Middle frontal gyrus (tissue), 1 donor: ENCODE results near the gene LTBP2.

Experiments
- DNase-seq: peaks from one replicate; pipeline ENCODE4 v3.0.0-alpha.2; 2015; ENCODE audit warnings: low spot score; ENCODE audit errors: extremely low spot score

The LTBP2 gene

GRCh38 chr14:74509587-74510222, 102.3 kb downstream of the LTBP2 start:
- DNase-seq: no peak

DNA sequence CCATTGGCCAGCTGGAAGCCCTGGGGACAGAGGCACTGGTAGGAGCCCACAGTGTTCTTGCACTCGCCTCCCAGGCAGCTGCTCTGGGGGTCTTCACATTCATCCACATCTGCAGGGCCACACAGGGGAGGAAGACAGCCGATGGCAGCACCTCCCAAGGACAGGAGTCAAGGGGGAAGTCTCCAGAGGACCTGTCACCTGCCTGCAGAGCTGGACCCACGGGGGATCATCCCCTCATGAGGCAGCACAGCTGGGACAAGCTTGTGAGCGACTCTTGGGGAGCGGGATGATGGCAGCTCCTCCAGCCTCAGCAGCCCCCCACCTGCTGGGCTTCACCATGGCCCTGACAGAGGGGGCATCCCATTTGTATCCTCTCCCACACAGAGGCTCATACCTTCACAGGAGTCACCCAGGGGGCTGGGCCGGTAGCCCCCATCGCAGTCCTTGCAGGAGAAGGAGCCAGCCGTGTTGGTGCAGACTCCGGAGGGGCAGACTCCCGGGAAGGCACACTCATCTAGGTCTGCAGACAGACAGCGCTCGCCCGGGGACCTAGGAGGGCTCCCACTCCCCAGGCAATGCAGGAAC, 103.1 kb downstream of the LTBP2 start:
- no peak for DNase-seq

GRCh38 chr14:74508292-74508731, 103.7 kb downstream of the LTBP2 start:
- DNase-seq: no peak

GRCh38 chr14:74507840-74508239, 104.2 kb downstream of the LTBP2 start:
- DNase-seq: no peak

DNA sequence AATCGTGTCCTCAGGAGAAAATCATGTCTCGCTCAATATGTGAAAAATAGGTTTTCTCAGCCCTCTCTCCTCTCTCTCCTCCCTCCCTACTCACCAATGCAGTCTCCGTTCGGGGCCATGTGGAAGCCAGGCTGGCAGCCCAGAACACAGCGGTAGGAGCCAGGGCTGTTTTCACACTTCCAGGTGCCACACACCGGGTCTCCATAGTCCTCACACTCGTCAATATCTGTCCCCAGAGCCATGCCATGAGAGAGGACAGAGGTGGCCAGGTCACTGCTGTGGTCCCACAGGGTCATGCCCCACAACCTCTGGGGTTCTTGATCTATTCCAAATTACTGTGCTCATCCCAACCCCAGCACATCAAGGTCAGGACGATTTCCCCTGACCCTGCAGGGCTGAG, 105.0 kb downstream of the LTBP2 start:
- DNase-seq: no peak

GRCh38 chr14:74506411-74506851, 105.6 kb downstream of the LTBP2 start:
- DNase-seq: no peak

- no peak for DNase-seq
Measured at GRCh38 chr14:74505831-74506230, 106.2 kb downstream of the LTBP2 start.

- no peak for DNase-seq
Measured at GRCh38 chr14:74504874-74505720, 106.9 kb downstream of the LTBP2 start.

DNA sequence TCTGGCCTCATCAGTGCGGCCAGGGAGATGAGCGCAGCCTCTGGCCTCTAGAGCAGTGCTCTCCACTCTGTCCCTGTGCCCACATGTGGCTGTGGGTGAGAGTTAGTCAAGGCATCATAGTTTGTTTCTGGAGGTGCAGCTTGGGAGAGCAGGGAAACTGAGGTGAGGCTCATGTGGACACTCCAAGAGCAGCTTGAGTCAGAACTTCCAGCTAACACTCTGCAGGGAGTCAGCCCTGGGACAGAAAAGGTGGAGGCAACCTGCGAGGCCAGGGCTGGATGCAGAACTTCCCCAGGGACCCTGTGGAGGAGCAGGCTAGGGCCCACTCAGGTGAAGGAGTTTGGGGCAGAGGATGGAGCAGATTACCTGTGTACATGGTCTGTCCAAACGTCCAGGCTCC, 107.6 kb downstream of the LTBP2 start:
- no peak for DNase-seq

DNA sequence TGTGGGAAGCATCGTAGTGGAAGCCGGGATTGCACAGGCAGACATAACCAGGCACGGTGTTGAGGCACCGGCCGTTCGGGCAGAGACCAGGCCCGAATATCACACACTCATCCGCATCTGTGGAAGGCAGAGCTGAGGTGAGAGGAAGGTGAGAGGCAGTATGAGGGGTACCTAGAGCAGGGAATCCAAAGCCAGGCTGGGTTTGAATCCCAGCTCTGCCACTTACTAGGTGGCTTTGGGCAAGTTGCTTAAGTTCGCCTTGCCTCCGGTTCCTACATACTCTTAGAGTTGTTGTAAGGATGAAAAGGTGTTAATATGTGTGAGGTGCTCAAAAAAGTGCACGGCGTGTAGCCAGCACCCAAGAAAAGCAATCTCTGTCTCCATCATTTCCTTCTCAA, 108.1 kb downstream of the LTBP2 start:
- DNase-seq: no peak

DNA sequence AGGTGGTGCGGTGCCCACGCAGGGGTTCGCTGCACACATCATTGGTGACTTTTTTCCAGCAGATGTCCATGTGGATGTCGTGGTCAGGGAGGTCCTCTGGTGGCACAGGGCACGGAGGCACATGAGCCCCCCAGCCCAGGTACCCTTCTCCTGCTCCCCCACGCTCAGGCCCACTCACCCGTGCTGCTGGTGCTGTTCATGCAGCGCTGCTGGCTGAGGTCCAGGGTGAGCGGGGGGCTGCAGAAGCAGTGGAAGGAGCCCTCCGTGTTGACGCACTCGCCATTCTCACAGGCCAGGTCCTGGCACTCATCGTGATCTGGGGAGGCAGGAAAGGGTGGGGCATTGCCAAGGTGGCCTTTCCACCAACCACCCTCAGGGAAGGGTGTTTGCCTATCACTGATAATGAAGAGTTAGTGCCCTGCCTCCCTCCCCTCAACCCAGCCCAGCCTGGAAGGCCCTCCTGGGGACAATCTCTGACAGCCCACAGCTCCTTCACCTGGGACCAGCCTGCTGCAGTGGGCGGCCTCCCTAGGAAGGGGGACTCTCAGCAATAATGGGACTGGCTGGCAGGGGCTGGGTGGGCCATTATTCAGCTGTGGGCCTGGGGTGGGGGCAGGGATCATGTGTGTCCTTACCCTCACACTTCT, 108.6 kb downstream of the LTBP2 start:
- no peak for DNase-seq

GRCh38 chr14:74502236-74503019, 109.6 kb downstream of the LTBP2 start:
- DNase-seq: no peak

DNA sequence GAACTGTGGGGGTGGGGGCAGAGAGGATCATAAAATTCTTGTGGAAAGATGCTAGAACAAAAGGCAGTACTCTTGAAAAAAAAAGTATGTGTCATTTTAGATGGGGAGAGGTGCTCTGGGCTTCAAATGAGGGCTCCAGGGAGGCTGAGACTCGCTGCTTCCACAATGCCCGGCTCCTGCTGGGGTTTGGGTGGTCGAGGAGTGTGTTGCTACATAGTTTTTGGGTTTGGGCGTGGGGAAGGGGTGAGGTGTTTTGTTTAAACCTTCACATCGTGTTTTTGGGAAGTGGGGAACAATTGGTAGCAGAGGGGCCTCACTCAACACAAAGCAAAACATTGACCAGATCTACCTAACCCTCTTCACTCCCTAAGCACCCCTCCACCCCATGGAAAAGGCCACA, 110.3 kb downstream of the LTBP2 start:
- no peak for DNase-seq

GRCh38 chr14:74501135-74501614, 110.9 kb downstream of the LTBP2 start:
- DNase-seq: peak; percentile 38

DNA sequence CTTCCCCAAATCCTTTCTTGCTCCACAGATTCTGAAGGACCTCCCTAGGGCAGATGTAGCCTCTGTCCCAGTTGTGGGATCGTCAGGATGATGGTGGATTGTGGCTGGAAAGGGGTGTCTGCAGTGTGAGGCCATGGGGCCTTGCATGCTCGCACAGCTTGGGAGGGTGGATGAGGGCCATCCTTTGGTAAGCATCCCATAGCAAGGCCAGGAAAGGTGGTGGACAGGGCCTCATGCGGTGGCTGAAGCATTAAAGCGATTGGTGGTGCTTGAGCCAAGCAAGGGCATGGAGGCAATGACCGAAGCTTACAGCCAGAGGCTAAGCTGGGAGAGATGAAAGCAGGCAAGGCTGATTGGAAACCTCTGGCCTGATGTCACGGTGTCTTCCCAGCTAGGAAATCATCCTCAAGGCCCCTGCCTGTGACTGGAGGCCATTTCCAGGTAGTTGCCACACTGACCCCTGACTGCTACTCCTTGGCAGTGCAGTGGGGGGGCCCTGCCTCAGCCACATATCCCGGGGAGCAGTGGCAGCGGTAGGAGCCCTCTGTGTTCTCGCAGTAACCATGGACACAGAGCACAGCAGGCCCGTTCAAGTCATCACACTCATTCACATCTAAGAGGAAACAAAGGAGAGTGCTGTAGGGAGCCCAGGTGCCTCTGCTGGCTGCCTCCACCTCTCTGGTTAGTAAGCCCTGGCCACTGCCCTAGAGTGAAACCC, 111.5 kb downstream of the LTBP2 start:
- DNase-seq: no peak

GRCh38 chr14:74495356-74495755, 116.7 kb downstream of the LTBP2 start:
- DNase-seq: no peak

DNA sequence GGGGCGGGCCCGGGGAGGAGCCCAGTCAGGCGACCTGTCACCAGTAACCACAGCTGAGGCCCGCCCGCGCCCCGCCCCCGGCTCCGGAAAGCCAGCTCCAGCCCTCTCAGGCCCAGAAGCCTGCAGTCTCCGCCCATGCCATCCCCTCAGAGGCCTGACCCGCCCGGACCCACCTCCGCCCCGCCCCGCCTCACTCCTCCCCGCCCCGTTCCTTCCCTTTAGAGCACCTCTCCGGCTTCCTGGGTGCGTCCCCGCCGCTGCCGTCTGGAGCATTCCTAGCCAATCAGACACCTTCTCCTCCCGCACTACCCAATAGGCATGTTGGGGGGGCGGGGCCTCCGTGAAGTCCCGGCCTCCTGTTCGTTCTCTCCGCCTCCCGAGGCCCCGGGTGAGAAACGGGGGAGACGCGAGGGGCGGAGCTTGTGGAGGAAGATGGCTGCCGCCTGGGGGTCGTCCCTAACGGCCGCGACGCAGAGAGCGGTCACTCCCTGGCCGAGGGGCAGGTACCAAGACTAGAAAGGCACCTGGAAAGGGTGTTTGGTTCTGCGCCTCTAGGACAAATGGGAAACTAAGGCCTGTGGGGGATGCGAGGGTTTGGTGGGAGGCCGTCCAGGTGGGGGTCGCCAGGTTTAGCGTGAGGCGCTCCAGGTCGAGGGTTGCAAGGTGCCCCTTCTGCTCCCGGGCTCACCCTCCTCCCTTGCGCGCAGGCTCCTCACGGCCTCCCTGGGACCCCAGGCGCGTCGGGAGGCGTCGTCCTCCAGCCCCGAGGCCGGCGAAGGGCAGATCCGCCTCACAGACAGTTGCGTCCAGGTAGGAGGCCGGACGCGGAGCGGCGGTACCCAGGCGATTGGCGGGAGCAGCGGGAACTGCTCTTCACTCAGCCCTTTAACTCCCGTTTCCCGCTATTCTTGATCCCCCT, 118.4 kb downstream of the LTBP2 start, which contains the start of gene ISCA2:
ISCA2 (plus strand) TSS at position 423 of the 919 bp plus-strand sequence; CDS start at position 433, 10 bp downstream.
- peak; percentile 96 for DNase-seq

GRCh38 chr14:74492776-74493342, 119.2 kb downstream of the LTBP2 start, which contains the start of gene NPC2:
TSS of gene NPC2 (minus strand) at chr14:74493305. CDS start at chr14:74493274, 31 bp downstream.
- DNase-seq: no peak
